Midbrain (tissue), 1 donor: ENCODE data around the gene COX14.
"Not testable (repeated sequence)": the region's sequence is repeated elsewhere in the genome, so short reads cannot be mapped to it uniquely, and the experiment has no call there.

Experiments used
- DNase-seq: peaks from one replicate; lab custom pipeline; 2025; lab: John Stamatoyannopoulos, UW

The COX14 gene

DNA sequence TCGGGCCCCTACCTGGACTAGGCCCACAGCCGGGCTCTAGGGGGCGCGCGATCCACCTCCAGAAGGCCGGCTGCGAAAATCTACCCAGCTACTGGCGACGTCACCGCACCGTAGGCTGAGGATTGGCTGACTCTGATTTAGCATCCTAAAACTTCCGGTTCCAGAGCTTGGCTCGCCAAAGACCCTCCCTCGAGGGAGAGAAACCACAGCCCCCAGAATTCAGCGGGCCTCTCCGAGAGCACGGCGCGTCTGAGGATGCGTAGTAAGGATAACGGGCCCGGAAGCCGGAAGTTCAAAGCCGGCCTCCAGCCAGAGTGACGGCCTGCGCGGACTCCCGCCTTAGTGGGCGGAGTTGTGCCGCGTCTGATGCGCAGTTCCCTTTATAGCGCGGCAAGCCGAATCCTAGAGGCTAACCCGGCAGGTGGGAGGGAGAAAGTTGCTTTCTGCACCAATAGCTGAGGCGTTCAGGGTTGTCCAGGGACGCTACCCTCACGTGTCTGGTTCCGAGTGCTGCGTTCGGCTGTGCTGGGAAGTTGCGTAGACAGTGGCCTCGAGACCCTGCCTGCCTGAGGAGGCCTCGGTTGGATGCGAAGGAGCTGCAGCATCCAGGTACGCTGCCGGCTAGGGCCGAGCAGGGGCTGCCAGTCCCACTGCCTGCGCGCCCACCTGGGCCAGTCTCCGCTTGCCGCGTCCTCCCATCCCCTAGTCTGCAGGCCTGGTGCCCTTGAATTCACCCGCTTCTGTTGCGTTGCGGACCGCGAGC, at the start of gene COX14:
Gene COX14, plus strand, starts transcription at position 544 of the 763 bp plus-strand sequence. CDS start 7,808 bp downstream, outside the sequence.
- peak; percentile 100 for DNase-seq

DNA sequence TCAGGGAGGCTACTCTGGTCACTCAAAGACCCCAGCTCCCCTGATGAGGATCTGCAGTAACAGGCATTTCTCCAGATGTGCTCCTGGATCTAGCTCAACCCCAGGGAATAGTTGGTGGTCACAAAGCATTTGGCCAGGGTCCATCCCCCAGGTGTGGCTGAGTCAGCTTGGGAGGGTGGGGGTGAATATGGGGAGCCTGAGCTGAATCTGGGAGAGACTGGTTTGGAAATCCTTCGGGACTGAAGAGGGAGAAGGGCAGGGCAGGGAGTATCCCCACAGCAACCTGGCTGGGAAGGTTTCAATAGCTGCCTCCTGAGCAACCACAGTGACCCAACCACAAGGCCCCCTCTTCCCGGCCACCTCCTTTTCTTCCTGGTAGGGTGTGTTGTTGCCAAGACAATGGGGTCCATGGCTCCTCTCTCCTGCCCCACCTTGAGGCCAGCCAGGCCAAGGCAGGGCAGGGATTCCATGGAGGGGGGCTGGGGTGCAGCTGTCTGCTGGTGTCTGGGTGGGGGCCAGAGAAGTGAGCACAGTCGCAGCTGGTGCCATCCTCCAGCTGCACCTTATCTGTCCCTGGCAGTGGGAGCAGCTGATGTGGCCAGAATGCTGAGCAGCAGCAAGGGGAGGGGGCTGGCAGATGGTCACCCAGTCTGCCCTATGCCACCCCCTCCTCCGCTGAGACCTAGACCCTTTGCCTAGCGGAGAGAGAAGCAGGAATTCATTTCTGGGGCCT, 49.1 kb upstream of the COX14 start:
- DNase-seq, result peak; percentile 32

DNA sequence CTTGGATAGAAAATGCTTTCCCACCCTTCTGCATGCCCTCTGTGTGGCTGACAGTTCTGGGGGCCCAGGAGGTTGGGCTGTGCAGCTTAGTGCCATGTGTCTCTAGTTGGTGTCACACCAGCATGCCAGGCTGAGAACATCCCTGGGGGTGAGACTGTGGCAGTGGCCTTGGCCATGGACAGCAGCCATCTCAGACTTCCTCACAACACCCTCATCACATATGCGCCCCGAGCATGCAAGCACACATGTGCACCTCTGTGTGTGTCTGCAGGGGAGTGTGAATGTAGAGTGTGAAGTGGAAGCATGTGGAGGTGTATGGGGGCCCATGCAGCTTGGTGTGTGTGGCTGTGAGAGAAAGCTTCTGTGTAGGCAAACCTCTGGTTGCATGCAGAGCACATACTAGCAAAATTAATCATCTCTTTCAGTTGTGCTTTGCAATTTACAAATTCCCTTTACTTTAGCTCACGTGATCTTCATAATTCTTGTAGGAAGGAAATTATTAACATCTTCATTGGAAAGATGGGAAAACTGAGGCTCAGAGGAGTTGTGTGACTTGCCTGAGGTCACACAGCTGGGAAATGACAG, 46.2 kb upstream of the COX14 start:
- DNase-seq, result no peak

DNA sequence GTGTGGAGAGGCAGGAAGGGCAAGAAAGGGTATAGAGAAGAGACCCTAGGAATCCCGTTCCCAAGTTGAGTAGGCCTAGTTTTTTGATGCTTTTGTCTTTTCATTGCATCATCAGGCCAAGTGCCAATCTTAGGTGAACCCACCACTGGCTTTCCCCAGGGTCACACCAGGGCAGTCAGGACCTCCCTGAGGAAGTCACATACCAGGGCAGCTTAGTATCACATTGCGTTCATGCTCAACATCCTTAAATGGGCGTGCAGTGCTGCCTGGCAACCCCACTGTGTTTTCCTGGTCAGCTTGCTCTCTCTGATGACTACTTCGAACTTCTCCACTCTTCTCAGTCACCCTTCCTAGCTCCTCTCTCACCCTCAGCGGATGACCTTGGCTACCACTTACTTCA, 45.6 kb upstream of the COX14 start:
- no peak for DNase-seq

DNA sequence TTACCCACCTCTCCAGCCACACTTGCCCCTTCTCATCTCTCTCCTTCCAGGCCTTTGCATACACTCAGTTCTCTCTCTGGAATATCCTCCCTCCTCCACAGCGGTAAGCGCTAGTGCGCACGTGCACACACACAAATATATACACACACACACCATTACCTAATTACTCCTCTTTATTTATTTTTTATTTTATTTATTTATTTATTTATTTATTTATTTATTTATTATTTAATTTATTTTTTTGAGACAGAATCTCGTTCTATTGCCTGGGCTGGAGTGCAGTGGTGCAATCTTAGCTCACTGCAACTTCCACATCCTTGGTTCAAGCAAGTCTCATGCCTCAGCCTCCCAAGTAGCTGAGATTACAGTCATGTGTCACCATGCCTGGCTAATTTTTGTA, 43.0 kb upstream of the COX14 start:
- DNase-seq, result no peak

DNA sequence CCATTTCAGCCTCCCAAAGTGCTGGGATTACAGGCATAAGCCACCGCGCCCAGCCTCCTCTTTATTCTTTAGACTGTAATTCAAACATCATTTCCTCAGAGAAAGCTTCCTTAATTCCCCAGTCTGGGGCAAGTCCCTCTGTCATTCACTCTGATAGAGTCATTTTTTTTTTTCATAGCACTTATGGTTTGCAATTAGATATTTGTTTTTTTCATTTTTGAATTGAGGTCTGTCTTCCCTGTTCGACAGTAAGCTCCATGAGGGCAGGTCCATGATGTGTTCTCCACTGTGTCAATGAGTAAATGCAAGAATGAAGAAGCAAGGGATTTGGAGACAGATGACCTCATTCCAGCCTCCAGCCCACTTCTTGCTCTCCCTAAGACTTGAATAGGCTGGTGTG, 42.5 kb upstream of the COX14 start:
- no peak for DNase-seq

DNA sequence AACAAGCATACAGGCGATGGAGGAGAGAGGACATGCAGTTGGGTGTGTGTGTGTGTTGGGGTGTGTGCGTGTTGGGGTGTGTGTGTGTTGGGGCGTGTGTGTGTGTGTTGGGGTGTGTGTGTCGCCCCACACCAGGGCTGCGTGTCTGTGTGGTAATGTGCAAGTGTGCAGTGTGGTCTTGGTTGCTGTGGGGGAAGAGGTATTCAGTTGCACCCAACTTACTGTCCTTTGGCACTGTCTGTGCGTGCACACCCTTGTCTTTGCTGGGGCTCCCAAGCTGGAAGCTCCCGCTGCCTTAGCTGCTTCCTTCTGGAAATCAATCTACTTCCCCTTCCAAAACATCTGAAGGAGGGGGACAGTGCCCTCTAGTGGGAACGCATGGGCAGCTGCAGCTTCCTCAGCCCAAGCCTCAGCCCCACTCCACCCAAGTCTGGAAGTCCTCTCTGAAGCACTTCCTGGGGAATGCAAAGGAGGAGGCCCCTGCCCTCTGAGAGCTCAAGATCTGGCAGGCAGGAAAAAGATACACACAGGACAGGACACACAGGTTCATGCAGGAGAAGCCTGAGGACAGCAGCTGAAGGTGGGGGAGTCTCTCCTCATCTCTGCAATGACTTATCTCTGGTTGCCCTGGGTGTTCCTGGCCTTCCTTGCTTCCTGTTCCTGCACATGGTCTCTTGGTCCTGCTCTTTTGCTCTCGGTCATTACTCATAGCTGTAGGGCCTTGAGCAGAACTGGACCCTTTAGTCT, 41.5 kb upstream of the COX14 start:
- DNase-seq, result peak; percentile 83

DNA sequence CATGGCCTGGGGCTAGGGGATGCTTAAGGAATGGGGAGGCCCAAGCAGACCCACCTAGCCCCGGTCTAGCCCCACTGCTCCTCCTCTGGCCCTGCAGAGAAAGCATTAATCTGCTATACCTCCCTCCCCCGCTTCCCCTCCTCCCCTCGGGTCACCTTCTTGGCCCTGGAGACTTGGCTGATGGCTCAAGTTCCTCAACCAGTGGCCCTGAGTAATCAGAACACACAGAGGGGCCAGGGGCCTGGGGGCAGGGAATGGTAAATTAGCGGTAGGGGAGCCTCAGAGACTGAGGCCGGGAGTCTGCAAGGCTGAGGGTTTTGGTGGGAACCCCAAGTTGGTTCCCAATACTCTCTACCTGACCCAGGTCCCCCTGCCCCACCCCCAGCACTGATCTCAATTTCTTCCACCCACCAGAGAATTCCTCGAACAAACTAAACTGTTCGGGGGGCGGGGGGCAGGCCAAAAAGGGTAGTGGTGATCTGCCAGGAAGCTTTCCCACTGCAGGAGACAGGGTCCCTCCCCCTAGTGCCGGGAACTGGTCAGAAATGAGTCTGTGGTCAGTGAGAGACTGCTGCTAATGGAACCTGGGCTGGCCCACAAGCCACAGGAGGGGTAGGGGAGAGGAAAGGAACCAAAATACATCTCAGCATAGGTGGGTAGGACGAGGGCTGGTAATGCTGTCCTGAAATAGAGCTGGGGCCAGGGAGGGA, 39.7 kb upstream of the COX14 start:
- DNase-seq, result no peak

DNA sequence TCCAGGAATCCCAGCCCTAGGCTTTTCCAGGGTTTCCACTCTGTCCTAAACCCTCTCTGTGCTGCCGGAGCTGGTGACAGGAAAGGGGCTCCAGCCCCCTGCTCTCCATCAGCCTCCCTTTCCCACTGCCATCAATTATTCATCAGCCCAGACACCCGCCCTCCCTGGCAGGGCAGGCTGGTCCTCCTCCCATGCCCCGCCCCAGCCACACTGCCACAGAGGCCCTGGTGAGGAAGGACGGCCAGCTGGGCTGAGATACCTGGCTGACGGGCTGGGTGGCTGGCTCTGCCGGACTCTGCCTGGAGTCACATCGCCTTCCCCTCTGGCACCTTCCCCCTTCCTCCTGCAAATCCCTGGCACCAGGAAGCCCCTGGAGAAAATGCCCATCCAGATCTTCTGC, 38.8 kb upstream of the COX14 start:
- no peak for DNase-seq

DNA sequence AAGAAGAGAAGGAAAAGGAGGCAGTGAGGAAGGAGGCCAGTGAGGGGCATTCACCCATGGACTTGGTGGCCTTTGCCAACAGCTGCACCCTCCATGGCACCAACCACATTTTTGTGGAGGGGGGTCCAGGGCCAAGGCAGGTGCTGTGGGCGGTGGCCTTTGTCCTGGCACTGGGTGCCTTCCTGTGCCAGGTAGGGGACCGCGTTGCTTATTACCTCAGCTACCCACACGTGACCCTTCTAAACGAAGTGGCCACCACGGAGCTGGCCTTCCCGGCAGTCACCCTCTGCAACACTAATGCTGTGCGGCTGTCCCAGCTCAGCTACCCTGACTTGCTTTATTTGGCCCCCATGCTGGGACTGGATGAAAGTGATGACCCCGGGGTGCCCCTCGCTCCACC, 38.3 kb upstream of the COX14 start:
- no peak for DNase-seq

DNA sequence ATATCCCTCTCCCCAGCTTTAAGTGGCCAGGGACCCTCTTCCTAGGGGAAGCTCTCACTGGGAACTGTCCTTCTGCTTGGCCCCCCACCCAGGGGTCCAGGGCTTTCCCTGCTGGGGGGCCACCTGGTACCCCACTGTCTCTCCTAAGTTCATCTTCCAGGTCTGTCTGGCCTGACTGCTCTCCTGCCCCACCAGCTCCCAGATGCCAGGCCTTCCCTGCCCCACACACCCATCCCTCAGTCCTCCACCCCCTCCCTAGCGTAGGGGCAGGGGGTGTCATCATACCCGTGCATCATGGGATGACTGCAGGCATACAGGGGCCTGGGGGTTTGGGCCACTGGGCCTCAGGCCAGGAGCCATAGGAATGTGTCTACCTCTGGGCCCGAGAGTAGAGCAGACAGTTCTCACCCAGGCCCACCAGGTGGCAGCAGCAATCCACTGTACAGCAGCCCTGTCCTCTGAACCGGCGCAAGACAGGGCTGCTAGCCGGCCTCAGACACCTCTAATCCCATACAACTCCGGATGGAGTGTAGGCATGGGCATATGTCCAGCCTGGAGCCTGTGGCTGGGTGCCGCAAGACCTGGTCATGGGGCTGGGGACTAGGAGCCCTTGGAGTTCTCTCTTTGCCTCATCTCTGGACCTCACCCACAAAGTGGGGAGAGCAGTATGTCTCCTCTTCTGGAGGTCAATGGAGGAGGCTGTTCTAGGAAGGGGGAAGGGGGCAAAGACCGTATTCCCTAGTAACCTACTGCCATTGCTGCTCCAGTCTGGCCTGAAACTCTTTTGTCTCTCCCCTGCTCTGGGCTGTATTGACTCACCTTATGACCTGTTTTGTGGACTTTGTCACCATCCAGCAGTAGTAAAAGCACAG, 36.9 kb upstream of the COX14 start:
- peak; percentile 84 for DNase-seq

DNA sequence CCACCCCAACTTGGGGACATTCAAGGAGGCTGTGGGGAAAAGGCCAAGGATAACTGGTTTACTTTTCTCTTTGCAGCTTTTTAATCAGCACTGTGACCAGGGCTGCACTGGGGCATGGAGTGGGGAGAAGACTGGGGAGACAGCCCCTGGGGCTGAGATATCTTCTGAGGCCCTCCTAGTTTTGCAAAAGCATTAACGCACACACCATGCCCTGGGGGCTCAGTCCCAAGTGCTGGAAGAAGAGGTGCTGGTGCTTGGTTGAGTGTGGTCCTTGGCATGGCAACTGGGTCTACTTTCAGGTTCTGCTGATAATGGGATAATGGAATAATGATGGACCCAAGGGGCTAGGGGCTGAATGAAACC, 36.2 kb upstream of the COX14 start:
- DNase-seq, result no peak

DNA sequence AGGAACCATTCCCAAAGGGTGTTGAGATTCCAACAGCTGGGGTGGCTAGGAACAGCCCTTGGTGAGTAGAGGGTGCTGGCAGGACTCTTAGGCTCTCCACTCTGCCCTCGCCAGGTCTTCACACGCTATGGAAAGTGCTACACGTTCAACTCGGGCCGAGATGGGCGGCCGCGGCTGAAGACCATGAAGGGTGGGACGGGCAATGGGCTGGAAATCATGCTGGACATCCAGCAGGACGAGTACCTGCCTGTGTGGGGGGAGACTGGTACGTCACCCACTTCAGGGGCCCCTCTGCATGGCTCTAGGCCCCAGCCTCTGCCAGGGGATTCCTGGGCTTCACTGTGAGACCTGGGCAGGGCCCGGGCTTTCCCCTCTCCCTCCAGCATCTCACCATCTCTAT, 34.9 kb upstream of the COX14 start:
- no peak for DNase-seq

DNA sequence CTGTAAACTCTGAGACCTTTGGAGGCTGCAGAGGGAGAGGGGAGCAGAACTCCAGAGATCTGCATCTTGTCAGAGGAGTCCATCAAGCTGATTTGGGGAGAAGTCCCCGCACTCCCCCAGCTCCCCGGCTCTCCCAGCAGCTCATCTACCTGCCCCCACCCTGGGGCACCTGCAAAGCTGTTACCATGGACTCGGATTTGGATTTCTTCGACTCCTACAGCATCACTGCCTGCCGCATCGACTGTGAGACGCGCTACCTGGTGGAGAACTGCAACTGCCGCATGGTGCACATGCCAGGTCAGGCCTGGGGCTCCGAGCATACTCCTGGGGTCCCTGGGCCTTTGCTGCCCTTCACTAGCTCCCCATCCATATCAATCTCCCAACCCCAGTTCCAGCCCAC, 33.8 kb upstream of the COX14 start:
- DNase-seq, result no peak

DNA sequence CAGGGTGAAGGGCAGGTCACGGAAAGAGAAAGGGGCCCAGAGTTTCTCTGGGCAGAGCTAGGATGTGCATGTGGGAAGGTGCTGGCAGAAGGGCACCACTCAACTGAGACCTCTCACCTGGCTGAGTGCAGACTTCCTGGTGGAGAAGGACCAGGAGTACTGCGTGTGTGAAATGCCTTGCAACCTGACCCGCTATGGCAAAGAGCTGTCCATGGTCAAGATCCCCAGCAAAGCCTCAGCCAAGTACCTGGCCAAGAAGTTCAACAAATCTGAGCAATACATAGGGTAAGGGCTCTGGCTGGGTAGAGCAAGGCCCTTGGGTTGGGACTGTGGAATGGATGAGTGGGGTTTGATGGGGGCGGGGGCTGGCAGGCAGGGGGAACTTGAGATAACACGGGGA, 32.3 kb upstream of the COX14 start:
- DNase-seq, result no peak

DNA sequence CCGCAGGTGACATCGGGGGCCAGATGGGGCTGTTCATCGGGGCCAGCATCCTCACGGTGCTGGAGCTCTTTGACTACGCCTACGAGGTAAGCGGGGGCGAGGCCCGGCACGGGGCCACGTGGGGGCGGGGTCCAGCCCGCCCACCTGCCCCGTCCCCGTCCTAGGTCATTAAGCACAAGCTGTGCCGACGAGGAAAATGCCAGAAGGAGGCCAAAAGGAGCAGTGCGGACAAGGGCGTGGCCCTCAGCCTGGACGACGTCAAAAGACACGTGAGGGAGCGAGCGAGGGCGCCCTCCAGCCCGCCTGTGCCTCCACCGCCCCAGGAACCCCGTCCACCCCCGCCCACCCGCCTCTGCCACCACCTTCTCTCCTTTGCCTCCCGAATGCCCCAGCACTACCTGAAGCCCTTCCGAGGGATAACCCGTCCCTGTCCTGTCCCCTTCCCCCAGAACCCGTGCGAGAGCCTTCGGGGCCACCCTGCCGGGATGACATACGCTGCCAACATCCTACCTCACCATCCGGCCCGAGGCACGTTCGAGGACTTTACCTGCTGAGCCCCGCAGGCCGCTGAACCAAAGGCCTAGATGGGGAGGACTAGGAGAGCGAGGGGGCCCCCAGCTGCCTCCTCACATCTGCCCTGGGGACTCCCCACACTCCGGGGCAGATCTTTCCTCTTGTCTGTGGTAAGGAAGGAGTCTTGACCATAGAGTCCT, 30.8 kb upstream of the COX14 start:
- DNase-seq, result no peak

DNA sequence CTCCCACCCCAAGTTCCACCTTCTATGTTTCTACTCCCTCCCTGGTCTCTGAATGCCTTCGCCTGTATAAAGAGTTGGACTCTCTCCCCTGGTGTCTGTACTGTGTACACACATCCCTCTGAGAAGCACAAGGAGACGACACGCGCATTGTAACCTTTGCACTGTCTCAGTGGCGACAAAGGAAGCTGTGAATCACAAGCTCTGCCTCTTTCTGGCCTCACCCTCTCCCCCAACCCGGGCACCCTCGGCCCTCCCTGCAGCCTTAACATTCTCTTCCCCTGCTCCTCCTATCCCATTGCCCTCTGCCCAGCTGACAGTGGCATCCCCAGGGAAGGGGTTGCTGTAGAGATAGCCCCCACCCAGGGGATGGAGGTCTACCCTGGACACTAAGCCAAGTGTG, 29.4 kb upstream of the COX14 start:
- DNase-seq, result no peak

DNA sequence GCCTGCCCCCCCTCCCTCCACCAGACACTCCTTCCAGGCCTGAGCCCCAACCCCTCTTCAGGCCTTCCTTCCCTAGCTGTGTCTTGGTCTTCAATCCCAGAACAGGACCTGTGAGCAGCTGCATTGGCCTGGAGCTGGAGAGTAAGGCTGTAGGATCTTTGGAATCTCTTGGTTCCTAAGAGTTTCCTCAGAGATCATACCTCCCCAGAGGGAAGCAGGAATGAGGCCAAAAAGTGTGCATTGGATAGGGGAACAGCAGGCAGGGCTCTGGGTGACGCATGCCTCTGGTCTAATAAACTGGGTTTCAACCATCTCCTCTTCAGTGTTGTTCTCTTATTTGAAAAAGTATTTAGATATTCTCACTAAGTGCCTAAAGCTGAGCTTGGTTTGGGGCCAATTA, 28.7 kb upstream of the COX14 start:
- no peak for DNase-seq

DNA sequence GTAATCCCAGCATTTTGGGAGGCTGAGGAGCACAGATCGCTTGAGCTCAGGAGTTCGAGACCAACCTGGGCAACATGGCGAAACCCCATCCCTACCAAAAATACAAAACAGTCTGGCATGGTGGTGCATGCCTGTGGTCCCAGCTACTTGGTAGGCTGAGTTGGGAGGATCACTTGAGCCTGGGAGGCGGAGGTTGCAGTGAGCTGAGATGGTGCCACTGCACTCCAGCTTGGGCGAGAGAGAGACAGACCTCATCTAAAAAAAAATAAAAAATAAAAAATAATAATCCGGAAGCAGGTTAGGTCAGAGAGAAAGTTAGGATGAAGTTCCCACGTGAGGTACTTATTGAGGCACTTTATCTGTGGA, 27.6 kb upstream of the COX14 start:
- DNase-seq, result not testable (repeated sequence)
